GM23338 (cell line): ENCODE measurements around the gene LY6G6D. TPM values are rescaled to one million over a fixed set of nuclear protein-coding genes. Genes with fewer than 3 reads are reported as not detected.

Experiments used
- ATAC-seq: fragments of 200-7000 bp; cut with Tn5 transposase; 3 replicates; pipeline ENCODE4 v1.9.1; 2020
- DNase-seq: peaks from one replicate; pipeline ENCODE4 v3.0.0-alpha.2; 2015; ENCODE audit warnings: low spot score
- H2AFZ ChIP-seq: fragments of 200-600 bp; sonication (generic); 2 replicates; pipeline ENCODE4 v1.8.0; 2016; ENCODE audit warnings: antibody characterized with exemption, mild to moderate bottlenecking, moderate library complexity
- H3F3A ChIP-seq: fragments of 200-600 bp; sonication (generic); replicated peaks from 2 replicates; pipeline ENCODE4 v1.8.0; 2017; ENCODE audit warnings: antibody characterized with exemption, mixed run types, low read depth
- H3K27ac ChIP-seq: fragments of 200-600 bp; sonication (generic); 2 replicates; pipeline ENCODE4 v1.6.1; 2016; ENCODE audit warnings: low read depth
- H3K27me3 ChIP-seq: fragments of 200-600 bp; sonication (generic); 2 replicates; pipeline ENCODE4 v1.8.0; 2016; ENCODE audit warnings: mild to moderate bottlenecking, mixed run types, moderate library complexity; ENCODE audit not compliant: insufficient read depth
- H3K36me3 ChIP-seq: fragments of 200-600 bp; sonication (generic); 2 replicates; pipeline ENCODE4 v1.8.0; 2016; ENCODE audit warnings: mild to moderate bottlenecking; ENCODE audit not compliant: insufficient read depth
- H3K4me1 ChIP-seq: fragments of 200-600 bp; sonication (generic); 2 replicates; pipeline ENCODE4 v1.8.0; 2016; ENCODE audit warnings: mild to moderate bottlenecking, moderate library complexity; ENCODE audit not compliant: insufficient read depth
- H3K4me2 ChIP-seq: fragments of 200-600 bp; sonication (generic); 2 replicates; pipeline ENCODE4 v1.7.1; 2017; ENCODE audit warnings: mixed run types
- H3K4me3 ChIP-seq: fragments of 200-600 bp; sonication (generic); 2 replicates; pipeline ENCODE4 v1.6.1; 2016; ENCODE audit warnings: mixed run types
- H3K79me2 ChIP-seq: fragments of 200-600 bp; sonication (generic); replicated peaks from 2 replicates; pipeline ENCODE4 v1.8.0; 2017; ENCODE audit warnings: mild to moderate bottlenecking; ENCODE audit not compliant: insufficient read depth
- H3K9me2 ChIP-seq: fragments of 200-600 bp; sonication (generic); 2 replicates; pipeline ENCODE4 v1.8.0; 2017; ENCODE audit not compliant: insufficient read depth
- H4K20me1 ChIP-seq: fragments of 200-600 bp; sonication (generic); replicated peaks from 2 replicates; pipeline ENCODE4 v1.8.0; 2017; ENCODE audit warnings: mild to moderate bottlenecking; ENCODE audit not compliant: insufficient read depth
- H3K27ac Mint-ChIP-seq: 2 replicates; pipeline ENCODE4 v1.8.0; 2020; ENCODE audit warnings: inconsistent platforms, mild to moderate bottlenecking, moderate library complexity, mixed read lengths
- H3K27me3 Mint-ChIP-seq: 3 replicates; pipeline ENCODE4 v1.8.0; 2022; ENCODE audit warnings: low read depth, mild to moderate bottlenecking, moderate library complexity, mixed read lengths, inconsistent platforms; ENCODE audit not compliant: insufficient read depth, poor library complexity
- H3K36me3 Mint-ChIP-seq: 3 replicates; pipeline ENCODE4 v1.8.0; 2021; ENCODE audit warnings: low read depth, mild to moderate bottlenecking, inconsistent platforms, moderate library complexity, mixed read lengths
- H3K4me1 Mint-ChIP-seq: 3 replicates; pipeline ENCODE4 v1.8.0; 2020; ENCODE audit warnings: mild to moderate bottlenecking, inconsistent platforms, mixed read lengths
- H3K4me3 Mint-ChIP-seq: 3 replicates; pipeline ENCODE4 v1.8.0; 2021; ENCODE audit warnings: moderate library complexity, mild to moderate bottlenecking, inconsistent platforms, mixed read lengths
- H3K9me3 Mint-ChIP-seq: 3 replicates; pipeline ENCODE4 v1.8.0; 2020; ENCODE audit warnings: moderate library complexity, mild to moderate bottlenecking, inconsistent platforms, mixed read lengths
- ETS1 ChIP-seq: IDR thresholded peaks from 2 replicates; pipeline ENCODE4 v1.6.1; 2016; ENCODE audit warnings: antibody characterized with exemption
- JUNB ChIP-seq: IDR thresholded peaks from one replicate; pipeline ENCODE4 v1.6.1; 2016; ENCODE audit warnings: antibody characterized with exemption; ENCODE audit not compliant: unreplicated experiment
- NANOG ChIP-seq: IDR thresholded peaks from 2 replicates; pipeline ENCODE4 v1.6.1; 2016; ENCODE audit warnings: antibody characterized with exemption, borderline replicate concordance
- REST ChIP-seq: IDR thresholded peaks from one replicate; pipeline ENCODE4 v1.6.1; 2018; ENCODE audit warnings: antibody characterized with exemption; ENCODE audit not compliant: unreplicated experiment
- STAT1 ChIP-seq: IDR thresholded peaks from one replicate; pipeline ENCODE4 v1.6.1; 2016; ENCODE audit warnings: antibody characterized with exemption; ENCODE audit not compliant: unreplicated experiment
- ZNF114 ChIP-seq: fragments of 250-450 bp; sonication (Bioruptor Pico); IDR thresholded peaks from 2 replicates; pipeline ENCODE4 v1.5.0; 2020; ENCODE audit warnings: mild to moderate bottlenecking, moderate library complexity
- ZNF462 ChIP-seq: fragments of 250-450 bp; sonication (Bioruptor Pico); IDR thresholded peaks from 2 replicates; pipeline ENCODE4 v1.5.0; 2020; ENCODE audit warnings: mild to moderate bottlenecking, moderate library complexity
- polyA plus RNA-seq: library from polyadenylated mRNA; unstranded; fragments of >200 nt; fragmentation: Nextera tagmentation; extraction: Ambion mirVana; gene quantifications from 2 replicates; pipeline ENCODE4 v1.2.1, GENCODE V29; 2016
- total RNA-seq: library from RNA; depleted of rRNA; stranded (reverse); fragments of >200 nt; shearing (Covaris generic); gene quantifications from 2 replicates; pipeline ENCODE4 v1.2.3, GENCODE V29; 2014

The LY6G6D gene
- total and polyA plus RNA-seq, 2 experiments from 2014 or later: not detected

DNA sequence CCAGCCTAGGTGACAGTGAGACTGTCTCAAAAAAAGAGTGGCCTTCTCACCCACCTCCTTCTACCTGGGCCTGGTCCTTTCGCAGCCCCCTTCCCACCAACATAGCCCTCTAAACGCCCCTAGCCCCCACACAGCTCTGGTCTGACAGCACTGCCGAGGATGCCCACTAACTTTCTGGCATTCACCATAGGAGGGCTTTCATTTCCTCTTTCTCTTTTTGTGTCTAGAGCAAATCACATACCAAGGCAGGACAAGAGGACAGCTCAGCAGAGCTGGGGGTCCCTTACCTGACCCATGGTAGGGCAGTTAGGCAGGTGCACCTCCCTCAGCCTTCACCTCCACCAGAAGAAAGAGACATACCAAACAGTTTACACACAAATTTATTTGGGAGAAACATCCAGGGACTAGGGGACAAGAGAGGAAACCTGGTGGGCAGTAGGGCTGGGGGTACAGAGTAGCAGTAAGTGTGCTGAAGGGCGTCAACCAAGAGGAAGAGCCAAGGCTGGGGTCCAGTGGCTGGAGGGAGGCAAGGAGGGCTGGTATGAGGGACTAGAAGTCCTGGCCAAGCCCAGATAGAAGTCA is 38.7 kb upstream of the LY6G6D start:
- H3K9me3 Mint-ChIP-seq: no peaks in the 10 kb centered on the region; the same call in 2 of the 3 replicates
- Histone ChIP-seq H3K4me1 (no peaks in the 10 kb centered on the region), H3K4me2 (no peak overlapping the region), H2AFZ (no peak overlapping the region), H3K27me3 (peaks cover 6% of the 10 kb centered on the region), H3K36me3 (peaks cover 1% of the 10 kb centered on the region; the same call in 1 of the 2 replicates), H3K4me3 (no peak overlapping the region), H4K20me1 (no peaks in the 10 kb centered on the region; the same call in 1 of the 2 replicates), H3K9me2 (no peaks in the 10 kb centered on the region), H3F3A (peaks cover 5% of the 10 kb centered on the region; the same call in 1 of the 2 replicates), H3K79me2 (no peaks in the 10 kb centered on the region), H3K27ac (no peak overlapping the region)
- TF ChIP-seq ETS1 (no peak), STAT1 (no peak), REST (no peak), ZNF114 (CRISPR knock-in tag) (no peak), NANOG (no peak), JUNB (no peak)
- H3K4me1 Mint-ChIP-seq: peaks cover 10% of the 10 kb centered on the region
- ATAC-seq (no peak), DNase-seq (no peak)
- H3K27ac Mint-ChIP-seq: no peak overlapping the region
- no peak overlapping the region; the same call in 2 of the 3 replicates for H3K4me3 Mint-ChIP-seq
- peaks cover 28% of the 10 kb centered on the region for H3K27me3 Mint-ChIP-seq
- H3K36me3 Mint-ChIP-seq: peaks cover 19% of the 10 kb centered on the region

DNA sequence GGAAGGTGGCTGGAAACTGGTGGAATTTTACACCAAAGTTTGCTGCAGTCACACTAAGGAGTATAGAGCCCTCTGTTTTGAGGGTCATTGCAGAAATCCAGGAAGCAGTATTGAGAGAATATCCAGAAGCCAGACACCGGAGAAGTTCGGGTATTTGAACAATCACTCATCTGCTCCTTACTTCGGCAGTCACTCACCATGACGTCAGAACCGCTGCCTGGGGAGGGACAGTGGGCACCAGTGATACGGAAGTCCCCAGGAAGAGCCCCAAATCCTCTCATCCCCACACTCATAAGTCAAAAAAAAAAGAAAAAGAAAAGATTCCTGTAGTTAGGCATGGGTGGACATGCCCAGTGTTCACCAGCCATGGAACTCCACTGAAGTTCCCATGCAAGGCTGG is 38.2 kb upstream of the LY6G6D start:
- Histone ChIP-seq H4K20me1 (no peaks in the 10 kb centered on the region; the same call in 1 of the 2 replicates), H3K4me1 (peaks cover 4% of the 10 kb centered on the region; the same call in 1 of the 2 replicates), H3K79me2 (no peaks in the 10 kb centered on the region), H3K36me3 (no peaks in the 10 kb centered on the region), H3K4me2 (no peak overlapping the region), H3K4me3 (no peak overlapping the region), H3K9me2 (no peaks in the 10 kb centered on the region), H2AFZ (no peak overlapping the region), H3F3A (peaks cover 7% of the 10 kb centered on the region; the same call in 1 of the 2 replicates), H3K27me3 (peaks cover 10% of the 10 kb centered on the region), H3K27ac (no peak overlapping the region)
- ATAC-seq (no peak), DNase-seq (no peak)
- H3K27me3 Mint-ChIP-seq: peaks cover 33% of the 10 kb centered on the region
- H3K27ac Mint-ChIP-seq: no peak overlapping the region
- no peak overlapping the region for H3K4me3 Mint-ChIP-seq
- H3K9me3 Mint-ChIP-seq: no peaks in the 10 kb centered on the region; the same call in 1 of the 3 replicates
- peaks cover 13% of the 10 kb centered on the region for H3K4me1 Mint-ChIP-seq
- H3K36me3 Mint-ChIP-seq: peaks cover 14% of the 10 kb centered on the region
- TF ChIP-seq ZNF462 (CRISPR knock-in tag): no peak
